Measurements from ENCODE around the gene GLI1. TPM values are rescaled to one million over a fixed set of nuclear protein-coding genes. Genes with fewer than 3 reads are reported as not detected.
"Not testable (repeated sequence)": the region's sequence is repeated elsewhere in the genome, so short reads cannot be mapped to it uniquely, and the experiment has no call there.

The GLI1 gene
- total RNA-seq, 1 donor from 2014 or later, result 0.93 TPM

GRCh38 chr12:57418255-57418654 lies 41.3 kb upstream of the GLI1 start:
- Histone ChIP-seq H3K36me3 (peaks cover 9% of the 10 kb centered on the region), H3K27ac (replicated peaks) (peak overlapping the region; percentile 40), H3K4me1 (peaks cover 32% of the 10 kb centered on the region), H3K4me3 (no peak overlapping the region), H3K9me3 (replicated peaks) (no peaks in the 10 kb centered on the region), H3K27me3 (ENCODE audit: low read depth) (no peaks in the 10 kb centered on the region)
- no peak for DNase-seq
- TF ChIP-seq CTCF (IDR thresholded peaks at IDR 0.05; ENCODE audit: borderline replicate concordance), result no peak
- intact Hi-C loops (cut with micrococcal nuclease), result loop anchor here (2.0 kb wide), 1 partner anchor 27 kb away; no protein-coding TSS in a partner anchor

GRCh38 chr12:57419495-57419894 lies 40.1 kb upstream of the GLI1 start:
- intact Hi-C loops (cut with micrococcal nuclease), result loop anchor here (2.0 kb wide), 1 partner anchor 29 kb away; no protein-coding TSS in a partner anchor
- TF ChIP-seq CTCF (IDR thresholded peaks at IDR 0.05; ENCODE audit: borderline replicate concordance), result no peak
- H3K9me3 ChIP-seq (replicated peaks), result no peaks in the 10 kb centered on the region
- no peak overlapping the region for H3K4me3 ChIP-seq
- no peaks in the 10 kb centered on the region for H3K27me3 ChIP-seq (ENCODE audit: low read depth)
- H3K36me3 ChIP-seq, result peaks cover 9% of the 10 kb centered on the region
- H3K27ac ChIP-seq (replicated peaks), result no peak overlapping the region
- peaks cover 32% of the 10 kb centered on the region for H3K4me1 ChIP-seq
- DNase-seq, result no peak

- Histone ChIP-seq H3K9me3 (replicated peaks) (no peaks in the 10 kb centered on the region), H3K27ac (replicated peaks) (no peak overlapping the region), H3K27me3 (ENCODE audit: low read depth) (no peaks in the 10 kb centered on the region), H3K36me3 (peaks cover 10% of the 10 kb centered on the region), H3K4me1 (peaks cover 25% of the 10 kb centered on the region), H3K4me3 (no peak overlapping the region)
- no peak for DNase-seq
- intact Hi-C loops (cut with micrococcal nuclease), result no loop called here
- TF ChIP-seq CTCF (IDR thresholded peaks at IDR 0.05; ENCODE audit: borderline replicate concordance), result no peak
Measured at GRCh38 chr12:57420482-57420881, 39.1 kb upstream of the GLI1 start.

GRCh38 chr12:57426948-57427347 lies 32.6 kb upstream of the GLI1 start:
- intact Hi-C loops (cut with micrococcal nuclease); DNase-seq: not testable (repeated sequence)

GRCh38 chr12:57428965-57429364 lies 30.6 kb upstream of the GLI1 start:
- no peak for DNase-seq
- Histone ChIP-seq H3K27ac (replicated peaks) (peak overlapping the region; percentile 96), H3K27me3 (ENCODE audit: low read depth) (no peaks in the 10 kb centered on the region), H3K36me3 (peaks cover 6% of the 10 kb centered on the region), H3K4me3 (no peak overlapping the region), H3K9me3 (replicated peaks) (no peaks in the 10 kb centered on the region), H3K4me1 (peaks cover 22% of the 10 kb centered on the region)
- intact Hi-C loops (cut with micrococcal nuclease), result no loop called here
- no peak for TF ChIP-seq CTCF (IDR thresholded peaks at IDR 0.05; ENCODE audit: borderline replicate concordance)

More at GRCh38 chr12:57426948-57427347, 32.6 kb upstream of the GLI1 start:
- H3K9me3 ChIP-seq (replicated peaks); H3K4me3 ChIP-seq; H3K27me3 ChIP-seq (ENCODE audit: low read depth); H3K27ac ChIP-seq (replicated peaks); H3K36me3 ChIP-seq: not testable (repeated sequence)
- peaks cover 22% of the 10 kb centered on the region for H3K4me1 ChIP-seq

- H3K27me3 ChIP-seq (ENCODE audit: low read depth), result no peaks in the 10 kb centered on the region
- H3K9me3 ChIP-seq (replicated peaks), result no peaks in the 10 kb centered on the region
- peaks cover 6% of the 10 kb centered on the region for H3K36me3 ChIP-seq
- H3K4me1 ChIP-seq, result peaks cover 22% of the 10 kb centered on the region
- intact Hi-C loops (cut with micrococcal nuclease), result no loop called here
- peak overlapping the region; percentile 81 for H3K4me3 ChIP-seq
- no peak for DNase-seq
- H3K27ac ChIP-seq (replicated peaks), result peak overlapping the region; percentile 96
- no peak for TF ChIP-seq CTCF (IDR thresholded peaks at IDR 0.05; ENCODE audit: borderline replicate concordance)
Measured at GRCh38 chr12:57429473-57430111, 30.0 kb upstream of the GLI1 start.
